ENCODE measurements around the gene SLC2A3.
A peak's percentile ranks its signal among the peaks of the same experiment; 100 is the strongest.
"Not testable (repeated sequence)": the region's sequence is repeated elsewhere in the genome, so short reads cannot be mapped to it uniquely, and the experiment has no call there.

SLC2A3 gene

DNA sequence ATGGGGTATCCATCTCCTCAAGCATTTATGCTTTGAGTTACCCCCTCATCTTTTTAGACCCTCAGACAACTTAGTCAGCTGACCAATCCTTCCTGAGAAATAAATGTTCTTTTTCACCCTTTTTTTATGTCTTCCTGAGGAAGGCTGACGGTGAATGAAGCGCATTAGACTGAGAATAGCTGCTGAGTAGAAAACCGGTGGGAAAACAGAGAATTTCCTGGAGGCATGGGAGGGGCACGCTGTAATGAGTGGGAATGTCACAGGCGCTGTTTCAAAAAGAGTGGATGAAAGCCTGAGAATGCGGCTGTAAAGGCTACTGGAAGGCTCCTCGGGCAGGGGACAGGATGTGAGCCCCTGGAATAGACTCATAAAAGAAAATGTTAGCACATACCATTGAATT, 35.8 kb upstream of the SLC2A3 start:
- H4K8ac ChIP-seq (ENCODE audit: low read depth, low read length); H2BK5ac ChIP-seq (ENCODE audit: low read length); H3K4me3 ChIP-seq (ENCODE audit: low read length); DNase-seq; H3K18ac ChIP-seq (ENCODE audit: low read length); H4K5ac ChIP-seq (ENCODE audit: low read length); H3K23ac ChIP-seq (ENCODE audit: low read length); H3K4ac ChIP-seq (ENCODE audit: low read depth, low read length); H3K4me1 ChIP-seq (ENCODE audit: control insufficient read depth, low read depth, low read length); H3K27me3 ChIP-seq (ENCODE audit: insufficient read depth, low read length, poor library complexity); H3K36me3 ChIP-seq (ENCODE audit: control insufficient read depth, insufficient read depth, low read length); H3K27ac ChIP-seq (ENCODE audit: low read depth, low read length); H3K56ac ChIP-seq (ENCODE audit: low read length); H2BK120ac ChIP-seq (ENCODE audit: low read depth, low read length); H3K4me2 ChIP-seq (ENCODE audit: low read length); H2BK15ac ChIP-seq (replicated peaks; ENCODE audit: low read depth); H3K79me2 ChIP-seq (ENCODE audit: control insufficient read depth, insufficient read depth, low read length); H3K9ac ChIP-seq (ENCODE audit: low read length); H3K79me1 ChIP-seq (ENCODE audit: low read length); H2AK5ac ChIP-seq (ENCODE audit: low read length): not testable (repeated sequence)
- no CpG with 5 or more reads among the region's 7 CpGs for WGBS (ENCODE audit: extremely low coverage, insufficient coverage, low lambda C conversion rate)

DNA sequence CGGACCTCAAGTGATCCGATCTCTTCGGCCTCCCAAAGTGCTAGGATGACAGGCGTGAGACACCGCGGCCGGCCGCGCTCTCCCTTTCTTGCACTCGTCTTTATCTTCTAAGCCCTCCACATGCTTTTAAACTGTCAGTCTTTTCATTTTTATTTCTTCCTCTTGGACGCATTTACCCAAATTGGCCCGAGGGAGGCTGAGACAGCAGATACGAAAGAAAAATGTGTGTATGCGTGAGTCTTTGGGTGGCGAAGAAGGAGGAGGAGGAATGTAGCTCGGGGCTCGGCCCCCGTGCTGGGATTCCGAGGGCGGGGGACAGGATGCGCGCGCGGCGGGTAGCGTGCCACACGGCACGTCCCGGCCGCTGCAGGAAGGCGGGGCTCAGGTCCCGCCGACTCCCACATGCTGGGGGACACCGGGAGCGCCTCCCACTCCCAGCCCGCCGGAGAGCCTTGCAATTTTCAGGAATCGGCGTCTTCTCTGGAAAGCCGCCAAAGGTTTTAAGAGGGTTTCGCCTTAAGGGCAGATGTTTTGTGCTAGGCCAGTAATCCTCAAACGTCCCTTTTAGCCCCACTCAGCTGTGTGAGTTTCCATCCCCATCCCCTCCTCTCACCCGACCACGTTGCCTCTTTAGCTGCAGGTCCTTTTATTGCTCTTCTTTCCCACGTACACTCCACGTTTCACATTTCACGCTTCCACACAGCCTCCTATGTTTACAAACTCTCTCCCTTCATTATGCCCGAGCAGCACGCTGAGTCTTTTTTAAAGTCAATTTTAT, 34.7 kb upstream of the SLC2A3 start:
- Histone ChIP-seq H3K4ac (ENCODE audit: low read depth, low read length) (peak overlapping the region; percentile 95), H2AK5ac (ENCODE audit: low read length) (peak overlapping the region; percentile 53), H3K79me1 (ENCODE audit: low read length) (peaks cover 1% of the 10 kb centered on the region), H4K8ac (ENCODE audit: low read depth, low read length) (no peak overlapping the region), H3K79me2 (ENCODE audit: control insufficient read depth, insufficient read depth, low read length) (no peaks in the 10 kb centered on the region), H3K36me3 (ENCODE audit: control insufficient read depth, insufficient read depth, low read length) (no peaks in the 10 kb centered on the region), H3K4me3 (ENCODE audit: low read length) (peak overlapping the region; percentile 24), H3K27me3 (ENCODE audit: insufficient read depth, low read length, poor library complexity) (no peaks in the 10 kb centered on the region), H3K56ac (ENCODE audit: low read length) (peak overlapping the region; percentile 92), H3K27ac (ENCODE audit: low read depth, low read length) (peak overlapping the region; percentile 98), H3K18ac (ENCODE audit: low read length) (peak overlapping the region; percentile 98), H3K4me1 (ENCODE audit: control insufficient read depth, low read depth, low read length) (peaks cover 3% of the 10 kb centered on the region), H2BK15ac (replicated peaks; ENCODE audit: low read depth) (no peak overlapping the region), H3K23ac (ENCODE audit: low read length) (peak overlapping the region; percentile 74), H4K5ac (ENCODE audit: low read length) (no peak overlapping the region), H2BK5ac (ENCODE audit: low read length) (peak overlapping the region; percentile 95), H2BK120ac (ENCODE audit: low read depth, low read length) (peak overlapping the region; percentile 73), H3K4me2 (ENCODE audit: low read length) (peak overlapping the region; percentile 76), H3K9ac (ENCODE audit: low read length) (peak overlapping the region; percentile 84)
- no CpG with 5 or more reads among the region's 49 CpGs for WGBS (ENCODE audit: extremely low coverage, insufficient coverage, low lambda C conversion rate)
- DNase-seq = peak; percentile 99

DNA sequence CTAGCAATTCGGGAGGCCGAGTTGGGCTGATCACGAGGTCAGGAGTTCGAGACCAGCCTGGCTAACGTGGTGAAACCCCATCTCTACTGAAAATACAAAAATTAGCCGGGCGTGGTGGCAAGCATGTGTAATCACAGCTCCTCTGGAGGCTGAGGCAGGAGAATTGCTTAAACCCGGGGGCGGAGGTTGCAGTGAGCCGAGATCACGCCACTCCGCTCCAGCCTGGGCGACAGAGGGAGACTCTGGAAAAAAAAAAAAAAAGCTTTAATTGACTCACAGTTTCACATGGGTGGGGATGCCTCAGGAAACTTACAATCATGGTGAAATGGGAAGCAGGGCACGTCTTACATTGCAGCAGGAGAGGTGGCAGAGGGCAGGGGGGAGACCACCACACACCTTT, 30.6 kb upstream of the SLC2A3 start:
- H4K5ac ChIP-seq (ENCODE audit: low read length) = no peak overlapping the region
- H3K56ac ChIP-seq (ENCODE audit: low read length) = no peak overlapping the region
- H3K4me2 ChIP-seq (ENCODE audit: low read length) = no peak overlapping the region
- H3K27me3 ChIP-seq (ENCODE audit: insufficient read depth, low read length, poor library complexity) = no peaks in the 10 kb centered on the region
- H2AK5ac ChIP-seq (ENCODE audit: low read length) = no peak overlapping the region
- no peak overlapping the region for H4K8ac ChIP-seq (ENCODE audit: low read depth, low read length)
- no peaks in the 10 kb centered on the region for H3K79me2 ChIP-seq (ENCODE audit: control insufficient read depth, insufficient read depth, low read length)
- no peak overlapping the region for H3K9ac ChIP-seq (ENCODE audit: low read length)
- no peak overlapping the region for H2BK5ac ChIP-seq (ENCODE audit: low read length)
- no peak overlapping the region for H3K23ac ChIP-seq (ENCODE audit: low read length)
- H3K79me1 ChIP-seq (ENCODE audit: low read length) = peaks cover 1% of the 10 kb centered on the region
- H3K27ac ChIP-seq (ENCODE audit: low read depth, low read length) = no peak overlapping the region
- no peak overlapping the region for H2BK120ac ChIP-seq (ENCODE audit: low read depth, low read length)
- no peaks in the 10 kb centered on the region for H3K36me3 ChIP-seq (ENCODE audit: control insufficient read depth, insufficient read depth, low read length)
- WGBS (ENCODE audit: extremely low coverage, insufficient coverage, low lambda C conversion rate) = no CpG with 5 or more reads among the region's 14 CpGs
- no peak overlapping the region for H2BK15ac ChIP-seq (replicated peaks; ENCODE audit: low read depth)
- H3K18ac ChIP-seq (ENCODE audit: low read length) = no peak overlapping the region
- H3K4me3 ChIP-seq (ENCODE audit: low read length) = no peak overlapping the region
- no peak overlapping the region for H3K4ac ChIP-seq (ENCODE audit: low read depth, low read length)
- peaks cover 3% of the 10 kb centered on the region for H3K4me1 ChIP-seq (ENCODE audit: control insufficient read depth, low read depth, low read length)
- DNase-seq = no peak

DNA sequence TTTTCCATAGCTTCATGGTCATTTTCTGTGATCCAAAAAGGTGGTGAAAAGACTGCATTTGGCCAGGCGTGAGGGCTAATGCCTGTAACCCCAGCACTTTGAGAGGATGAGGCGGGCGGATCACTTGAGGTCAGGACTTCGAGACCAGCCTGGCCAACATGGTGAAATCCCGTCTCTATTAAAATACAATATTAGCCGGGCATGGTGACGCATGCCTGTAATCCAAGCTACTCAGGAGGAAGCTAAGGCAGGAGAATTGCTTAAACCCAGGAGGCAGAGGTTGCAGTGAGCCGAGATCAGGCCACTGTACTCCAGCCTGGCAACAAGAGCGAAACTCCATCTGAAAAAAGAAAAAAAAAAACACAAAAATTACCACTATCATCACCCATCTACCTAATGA, 28.7 kb upstream of the SLC2A3 start:
- DNase-seq; H2BK120ac ChIP-seq (ENCODE audit: low read depth, low read length); H3K27me3 ChIP-seq (ENCODE audit: insufficient read depth, low read length, poor library complexity); H3K27ac ChIP-seq (ENCODE audit: low read depth, low read length); H3K23ac ChIP-seq (ENCODE audit: low read length); H3K4me3 ChIP-seq (ENCODE audit: low read length); H3K9ac ChIP-seq (ENCODE audit: low read length); H3K4ac ChIP-seq (ENCODE audit: low read depth, low read length); H3K4me2 ChIP-seq (ENCODE audit: low read length); H3K79me2 ChIP-seq (ENCODE audit: control insufficient read depth, insufficient read depth, low read length); H2BK15ac ChIP-seq (replicated peaks; ENCODE audit: low read depth); H2AK5ac ChIP-seq (ENCODE audit: low read length); H2BK5ac ChIP-seq (ENCODE audit: low read length); H3K18ac ChIP-seq (ENCODE audit: low read length); H3K56ac ChIP-seq (ENCODE audit: low read length); H4K8ac ChIP-seq (ENCODE audit: low read depth, low read length); H3K79me1 ChIP-seq (ENCODE audit: low read length); H3K4me1 ChIP-seq (ENCODE audit: control insufficient read depth, low read depth, low read length); H4K5ac ChIP-seq (ENCODE audit: low read length); H3K36me3 ChIP-seq (ENCODE audit: control insufficient read depth, insufficient read depth, low read length): not testable (repeated sequence)
- WGBS (ENCODE audit: extremely low coverage, insufficient coverage, low lambda C conversion rate) = no CpG with 5 or more reads among the region's 9 CpGs

DNA sequence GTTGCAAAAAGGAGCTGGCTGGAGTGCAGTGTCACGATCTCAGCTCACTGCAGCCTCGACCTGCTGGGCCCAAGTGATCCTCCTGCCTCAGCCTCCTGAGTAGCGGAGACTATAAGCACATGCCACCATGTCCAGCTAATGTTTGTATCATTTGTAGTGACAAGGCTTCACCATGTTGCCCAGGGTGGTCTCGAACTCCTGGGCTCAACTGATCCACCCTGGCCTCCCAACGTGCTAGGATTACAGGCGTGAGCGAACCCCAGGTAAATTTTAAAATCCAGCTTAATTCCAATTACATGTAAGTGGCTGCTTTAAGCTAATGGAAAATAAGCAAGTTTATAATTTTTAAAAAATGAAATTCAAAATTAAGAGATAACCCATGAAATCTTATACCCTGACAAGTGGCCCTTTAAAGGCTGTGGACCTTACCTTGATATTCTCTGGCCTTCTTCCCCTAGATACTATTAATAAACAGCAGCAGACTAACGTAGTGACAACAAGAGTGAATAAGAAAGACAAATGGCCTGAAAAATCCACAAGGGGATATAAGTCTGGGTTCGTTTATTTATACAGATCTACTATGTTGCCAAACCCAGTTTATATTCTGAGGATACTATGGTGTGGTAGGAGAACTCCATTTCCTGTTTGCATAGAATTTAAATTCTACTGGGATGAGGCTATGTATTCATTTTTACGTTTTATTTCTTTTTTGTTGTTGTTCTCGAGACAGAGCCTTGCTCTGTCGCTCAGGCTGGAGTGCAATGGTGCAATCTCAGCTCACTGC, 25.6 kb upstream of the SLC2A3 start:
- Histone ChIP-seq H3K79me1 (ENCODE audit: low read length) (no peaks in the 10 kb centered on the region), H2AK5ac (ENCODE audit: low read length) (no peak overlapping the region), H2BK120ac (ENCODE audit: low read depth, low read length) (no peak overlapping the region), H3K56ac (ENCODE audit: low read length) (peak overlapping the region; percentile 28), H3K27ac (ENCODE audit: low read depth, low read length) (peak overlapping the region; percentile 69), H4K5ac (ENCODE audit: low read length) (no peak overlapping the region), H3K79me2 (ENCODE audit: control insufficient read depth, insufficient read depth, low read length) (no peaks in the 10 kb centered on the region), H4K8ac (ENCODE audit: low read depth, low read length) (no peak overlapping the region), H3K9ac (ENCODE audit: low read length) (no peak overlapping the region), H3K18ac (ENCODE audit: low read length) (peak overlapping the region; percentile 83), H3K36me3 (ENCODE audit: control insufficient read depth, insufficient read depth, low read length) (no peaks in the 10 kb centered on the region), H3K27me3 (ENCODE audit: insufficient read depth, low read length, poor library complexity) (no peaks in the 10 kb centered on the region), H3K4ac (ENCODE audit: low read depth, low read length) (peak overlapping the region; percentile 84), H3K4me2 (ENCODE audit: low read length) (no peak overlapping the region), H3K4me3 (ENCODE audit: low read length) (no peak overlapping the region), H2BK5ac (ENCODE audit: low read length) (no peak overlapping the region), H3K4me1 (ENCODE audit: control insufficient read depth, low read depth, low read length) (no peaks in the 10 kb centered on the region), H2BK15ac (replicated peaks; ENCODE audit: low read depth) (no peak overlapping the region), H3K23ac (ENCODE audit: low read length) (no peak overlapping the region)
- WGBS (ENCODE audit: extremely low coverage, insufficient coverage, low lambda C conversion rate) = no CpG with 5 or more reads among the region's 12 CpGs
- DNase-seq = no peak

All from mesendoderm (in vitro differentiated cells).